Measurements from ENCODE around the gene TRPM6. TPM values are rescaled to one million over a fixed set of nuclear protein-coding genes. Genes with fewer than 3 reads are reported as not detected.
"Not testable (repeated sequence)": the region's sequence is repeated elsewhere in the genome, so short reads cannot be mapped to it uniquely, and the experiment has no call there.

Gene TRPM6
- polyA plus RNA-seq (ENCODE audit: insufficient read depth in 1 of 5, insufficient read length in 5 of 5, low replicate concordance in 1 of 5): under 1 TPM; 0.31 to 0.89 (median 0.84) TPM
- long read RNA-seq, donor 1: 0 reads
- long read RNA-seq, donor 2: 0 reads
- long read RNA-seq, donor 3: 0 reads
- long read RNA-seq, donor 4: 0 reads
- long read RNA-seq, donor 5: 0 reads
- long read RNA-seq, donor 6: 0 reads
- long read RNA-seq, donor 7: 0 reads
- long read RNA-seq, donor 8: 0 reads

GRCh38 chr9:74887041-74887980 lies at the start of gene TRPM6:
Gene TRPM6, minus strand, starts transcription at chr9:74887921. Its CDS starts 65 bp downstream, at chr9:74887856.
- peak; percentile 76 to 80 for DNase-seq

- DNase-seq: no peak
Observed at GRCh38 chr9:74935008-74935407, 47.3 kb upstream of the TRPM6 start.

GRCh38 chr9:74921737-74922136 lies 34.0 kb upstream of the TRPM6 start:
- no peak for DNase-seq

- DNase-seq: no peak
Observed at GRCh38 chr9:74920944-74921626, 33.4 kb upstream of the TRPM6 start.

- no peak for DNase-seq
Observed at GRCh38 chr9:74910036-74910435, 22.3 kb upstream of the TRPM6 start.

GRCh38 chr9:74908665-74909064 lies 20.9 kb upstream of the TRPM6 start:
- no peak for DNase-seq

- DNase-seq: no peak
Observed at GRCh38 chr9:74907085-74907484, 19.4 kb upstream of the TRPM6 start.

GRCh38 chr9:74901001-74901400 lies 13.3 kb upstream of the TRPM6 start:
- DNase-seq: no peak

- not testable (repeated sequence) for DNase-seq
Observed at GRCh38 chr9:74888449-74888848, 728 bp upstream of the TRPM6 start.

- peak in 1 of 2 donors; percentile 6 for DNase-seq
Observed at GRCh38 chr9:74887981-74888370, 255 bp upstream of the TRPM6 start.

GRCh38 chr9:74876382-74876949 lies 11.3 kb downstream of the TRPM6 start:
- no peak for DNase-seq

GRCh38 chr9:74875656-74876055 lies 12.1 kb downstream of the TRPM6 start:
- no peak for DNase-seq

- DNase-seq: no peak
Observed at GRCh38 chr9:74874220-74874619, 13.5 kb downstream of the TRPM6 start.

GRCh38 chr9:74872619-74873233 lies 15.0 kb downstream of the TRPM6 start:
- no peak for DNase-seq

- no peak for DNase-seq
Observed at GRCh38 chr9:74867483-74867882, 20.2 kb downstream of the TRPM6 start.

GRCh38 chr9:74865177-74865576 lies 22.5 kb downstream of the TRPM6 start:
- no peak for DNase-seq

GRCh38 chr9:74861773-74862474 lies 25.8 kb downstream of the TRPM6 start:
- no peak for DNase-seq

- no peak for DNase-seq
Observed at GRCh38 chr9:74861071-74861470, 26.6 kb downstream of the TRPM6 start.

GRCh38 chr9:74860247-74860646 lies 27.5 kb downstream of the TRPM6 start:
- DNase-seq: not testable (repeated sequence)

GRCh38 chr9:74859786-74860185 lies 27.9 kb downstream of the TRPM6 start:
- DNase-seq: peak; percentile 46 to 52

Data from right lung (tissue), 10 donors.